HG03378 (cell line): ENCODE results near the gene CIDEA.
"Not testable (repeated sequence)": the region's sequence is repeated elsewhere in the genome, so short reads cannot be mapped to it uniquely, and the experiment has no call there.

ENCODE experiments used
- ATAC-seq: cut with Tn5 transposase; IDR thresholded peaks from one replicate; pipeline ENCODE4 v1.9.1; 2021; ENCODE audit warnings: mild to moderate bottlenecking, moderate library complexity; ENCODE audit not compliant: unreplicated experiment

Gene CIDEA, protein sequence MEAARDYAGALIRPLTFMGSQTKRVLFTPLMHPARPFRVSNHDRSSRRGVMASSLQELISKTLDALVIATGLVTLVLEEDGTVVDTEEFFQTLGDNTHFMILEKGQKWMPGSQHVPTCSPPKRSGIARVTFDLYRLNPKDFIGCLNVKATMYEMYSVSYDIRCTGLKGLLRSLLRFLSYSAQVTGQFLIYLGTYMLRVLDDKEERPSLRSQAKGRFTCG

DNA sequence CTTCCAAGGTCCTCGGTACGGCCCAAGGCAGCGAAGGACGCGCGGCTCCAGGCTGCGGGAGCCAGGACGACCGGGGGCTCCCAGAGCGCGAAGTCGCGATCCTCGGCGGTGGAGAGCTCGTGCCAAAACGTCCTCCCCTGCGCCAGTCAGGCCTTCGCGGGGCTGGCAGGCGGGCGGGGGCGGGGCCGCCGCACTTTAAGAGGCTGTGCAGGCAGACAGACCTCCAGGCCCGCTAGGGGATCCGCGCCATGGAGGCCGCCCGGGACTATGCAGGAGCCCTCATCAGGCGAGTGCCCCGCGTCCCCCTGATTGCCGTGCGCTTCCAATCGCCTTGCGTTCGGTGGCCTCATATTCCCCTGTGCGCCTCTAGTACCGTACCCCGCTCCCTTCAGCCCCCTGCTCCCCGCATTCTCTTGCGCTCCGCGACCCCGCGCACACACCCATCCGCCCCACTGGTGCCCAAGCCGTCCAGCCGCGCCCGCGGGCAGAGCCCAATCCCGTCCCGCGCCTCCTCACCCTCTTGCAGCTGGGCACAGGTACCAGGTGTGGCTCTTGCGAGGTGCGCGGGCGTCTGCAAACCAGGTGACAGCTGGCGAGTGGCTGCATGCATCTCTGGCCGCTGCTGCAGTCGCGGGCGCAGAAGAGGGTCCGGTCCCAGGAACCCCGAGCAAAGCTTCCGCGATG, at the start of gene CIDEA:
Gene CIDEA (plus strand): TSS at position 226 of the 684 bp plus-strand sequence. CDS start 23 bp downstream, at position 249.
- ATAC-seq, result no peak

DNA sequence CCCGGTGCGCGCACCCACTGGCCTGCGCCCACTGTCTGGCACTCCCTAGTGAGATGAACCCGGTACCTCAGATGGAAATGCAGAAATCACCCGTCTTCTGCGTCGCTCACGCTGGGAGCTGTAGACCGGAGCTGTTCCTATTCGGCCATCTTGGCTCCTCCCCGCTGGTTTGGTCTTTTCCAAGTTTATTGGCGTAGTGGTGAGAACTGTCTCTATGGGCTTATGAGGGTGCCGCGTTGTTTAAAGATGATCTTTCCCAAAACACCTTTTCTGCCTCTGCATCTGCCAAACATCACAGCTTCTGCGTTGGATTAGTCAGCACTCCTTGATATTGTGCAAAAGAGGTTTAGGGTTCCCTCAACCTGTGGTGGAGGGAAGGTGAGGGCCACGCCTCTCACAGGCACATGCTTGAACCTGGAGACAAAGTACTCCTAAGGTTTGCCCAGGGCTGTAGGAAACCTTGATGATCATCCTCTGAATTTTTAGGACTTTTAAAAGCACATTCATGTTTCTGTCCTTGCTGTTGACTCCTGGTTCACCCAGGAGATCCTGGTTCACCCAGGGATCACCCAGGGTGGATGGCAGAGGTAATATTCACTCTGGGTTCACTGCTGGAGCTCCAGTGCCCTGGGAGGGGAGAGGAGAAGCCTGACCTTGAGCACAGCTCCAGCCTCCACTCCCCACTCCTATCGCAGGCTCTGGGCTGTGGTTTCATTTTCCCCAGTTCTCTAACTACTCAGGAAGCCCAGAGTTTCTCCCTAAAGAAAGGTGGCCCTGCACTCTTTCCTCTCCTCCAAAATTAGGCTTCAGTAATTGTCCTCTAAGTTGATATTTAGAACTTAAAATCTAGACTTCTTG, 45.6 kb upstream of the CIDEA start:
- not testable (repeated sequence) for ATAC-seq

DNA sequence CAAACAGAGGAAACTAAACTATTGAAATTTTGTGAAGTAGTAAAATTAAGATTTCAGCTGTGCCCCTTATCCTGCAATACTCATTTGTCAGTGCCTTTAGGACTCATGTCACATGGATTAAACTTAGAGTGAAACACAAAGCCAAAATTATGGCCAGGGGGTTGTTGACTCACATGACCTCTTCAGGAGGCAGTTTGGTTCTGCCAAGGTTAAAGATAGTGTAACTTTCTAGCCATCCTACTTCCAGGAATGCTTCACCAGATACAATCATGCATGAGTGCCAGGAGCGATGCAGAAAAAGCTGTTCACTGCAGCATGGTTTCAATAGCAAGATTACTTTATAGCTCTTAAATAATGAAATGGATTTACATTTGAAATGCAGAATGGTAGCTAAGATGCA, 41.9 kb upstream of the CIDEA start:
- ATAC-seq, result not testable (repeated sequence)

DNA sequence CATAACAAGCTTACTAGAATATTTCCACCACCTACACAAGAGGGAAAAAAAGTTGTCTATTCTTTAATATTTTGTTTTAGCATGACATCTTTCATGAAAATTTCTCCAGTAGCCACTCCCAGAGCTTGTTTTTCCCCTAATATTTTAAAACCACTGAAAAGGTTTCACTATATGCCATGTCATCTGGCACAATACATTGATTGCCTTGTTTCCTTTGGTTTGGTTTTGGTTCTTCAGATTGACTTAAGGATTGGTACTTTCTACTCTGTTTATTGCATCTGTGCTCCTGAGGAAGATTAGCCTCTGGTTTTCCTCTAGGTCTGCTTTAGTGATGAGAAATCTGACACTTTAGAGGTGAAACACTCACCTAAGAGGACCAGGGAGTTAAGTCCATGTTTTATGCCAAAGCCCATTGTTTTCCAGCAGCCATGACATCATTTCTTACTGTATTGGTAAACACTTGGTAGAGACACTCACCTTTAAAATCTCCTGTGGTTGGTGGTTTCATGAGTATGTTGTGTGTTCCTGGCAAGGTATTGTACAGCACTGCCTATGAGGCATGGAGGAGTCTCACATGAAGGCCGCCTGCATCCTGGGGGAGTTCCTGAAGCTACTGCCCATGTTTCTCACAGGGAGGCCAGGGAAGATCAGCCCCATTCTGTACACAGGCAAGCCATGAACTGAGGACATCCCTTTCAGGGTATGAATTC, 39.7 kb upstream of the CIDEA start:
- ATAC-seq, result not testable (repeated sequence)

DNA sequence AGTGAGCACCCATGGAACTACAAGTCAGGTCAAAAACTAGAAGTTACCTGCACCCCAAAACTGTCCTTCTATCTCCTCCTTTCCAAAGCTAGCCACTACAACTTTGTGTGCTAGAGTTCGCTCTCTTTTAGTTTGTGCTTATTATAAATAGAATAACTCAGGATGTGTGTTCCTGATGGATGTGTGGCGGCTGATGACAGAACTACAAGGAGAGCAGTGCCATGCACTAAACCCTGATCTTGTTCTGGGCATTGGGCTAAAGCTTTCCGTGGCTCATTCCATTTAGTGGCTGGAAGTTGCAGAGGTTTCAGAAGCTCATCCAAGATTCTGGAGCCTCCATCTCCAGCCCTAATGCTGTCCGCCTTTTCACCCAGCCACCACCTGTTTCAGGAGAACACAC, 37.7 kb upstream of the CIDEA start:
- not testable (repeated sequence) for ATAC-seq

DNA sequence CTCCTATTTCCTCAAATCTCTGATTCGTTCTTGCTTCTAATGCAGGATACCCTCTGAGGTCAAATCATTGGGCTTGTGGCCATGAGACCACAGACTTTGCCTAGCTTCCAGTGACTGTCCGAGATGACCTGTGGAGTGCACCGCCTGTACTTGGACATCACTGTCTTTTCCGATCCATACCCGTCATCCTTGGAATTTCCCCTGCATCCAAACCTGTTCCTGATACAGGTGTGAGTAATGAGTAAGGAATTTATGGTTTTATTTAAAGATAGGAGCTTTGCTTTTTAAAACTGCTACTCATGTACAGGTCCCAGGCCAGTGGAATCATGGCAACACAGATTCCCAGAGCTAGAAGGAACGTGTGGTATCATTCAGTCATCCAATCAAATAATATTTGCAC, 35.6 kb upstream of the CIDEA start:
- ATAC-seq, result not testable (repeated sequence)

DNA sequence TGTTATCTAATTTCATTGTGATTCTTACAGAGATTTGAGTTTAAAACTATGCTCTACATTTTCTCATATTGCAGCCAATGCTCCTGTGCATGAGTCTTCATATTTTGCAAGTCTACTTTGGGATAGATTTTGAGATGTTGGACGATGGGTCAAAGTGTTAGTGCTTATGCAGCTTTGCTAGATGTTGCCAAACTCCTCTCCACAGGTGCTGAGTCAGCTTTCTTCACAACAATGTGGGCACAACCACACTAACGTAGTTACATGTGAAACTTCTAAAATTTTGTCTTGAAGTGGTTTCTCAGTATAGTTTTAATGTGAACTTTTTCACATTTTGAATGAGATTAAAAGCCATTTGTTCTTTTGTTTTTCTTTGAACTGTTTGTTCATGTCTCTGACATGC, 32.1 kb upstream of the CIDEA start:
- ATAC-seq, result not testable (repeated sequence)

DNA sequence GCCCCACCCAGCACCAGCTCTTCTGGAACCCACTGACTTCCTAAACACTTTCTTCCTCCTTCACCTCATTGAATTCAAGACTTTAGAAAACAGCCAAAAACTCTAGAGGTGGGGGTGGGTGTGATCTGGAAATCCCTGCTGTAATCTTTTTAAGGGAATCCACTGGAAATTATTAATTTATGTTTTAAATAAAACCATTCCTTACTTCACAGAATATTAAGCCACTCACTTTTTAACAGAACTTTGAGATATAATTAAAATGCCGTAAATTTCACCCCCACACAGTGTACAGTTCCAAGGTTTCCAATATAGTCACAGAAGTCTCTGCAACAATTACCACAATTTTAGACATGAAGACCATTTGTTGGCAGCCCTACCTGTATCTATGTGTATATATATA, 30.8 kb upstream of the CIDEA start:
- ATAC-seq, result not testable (repeated sequence)

DNA sequence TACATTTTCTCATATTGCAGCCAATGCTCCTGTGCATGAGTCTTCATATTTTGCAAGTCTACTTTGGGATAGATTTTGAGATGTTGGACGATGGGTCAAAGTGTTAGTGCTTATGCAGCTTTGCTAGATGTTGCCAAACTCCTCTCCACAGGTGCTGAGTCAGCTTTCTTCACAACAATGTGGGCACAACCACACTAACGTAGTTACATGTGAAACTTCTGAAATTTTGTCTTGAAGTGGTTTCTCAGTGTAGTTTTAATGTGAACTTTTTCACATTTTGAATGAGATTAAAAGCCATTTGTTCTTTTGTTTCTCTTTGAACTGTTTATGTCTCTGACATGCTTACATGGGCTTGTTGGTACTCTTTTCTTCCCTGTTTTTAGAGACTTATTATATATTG, 27.4 kb upstream of the CIDEA start:
- not testable (repeated sequence) for ATAC-seq

DNA sequence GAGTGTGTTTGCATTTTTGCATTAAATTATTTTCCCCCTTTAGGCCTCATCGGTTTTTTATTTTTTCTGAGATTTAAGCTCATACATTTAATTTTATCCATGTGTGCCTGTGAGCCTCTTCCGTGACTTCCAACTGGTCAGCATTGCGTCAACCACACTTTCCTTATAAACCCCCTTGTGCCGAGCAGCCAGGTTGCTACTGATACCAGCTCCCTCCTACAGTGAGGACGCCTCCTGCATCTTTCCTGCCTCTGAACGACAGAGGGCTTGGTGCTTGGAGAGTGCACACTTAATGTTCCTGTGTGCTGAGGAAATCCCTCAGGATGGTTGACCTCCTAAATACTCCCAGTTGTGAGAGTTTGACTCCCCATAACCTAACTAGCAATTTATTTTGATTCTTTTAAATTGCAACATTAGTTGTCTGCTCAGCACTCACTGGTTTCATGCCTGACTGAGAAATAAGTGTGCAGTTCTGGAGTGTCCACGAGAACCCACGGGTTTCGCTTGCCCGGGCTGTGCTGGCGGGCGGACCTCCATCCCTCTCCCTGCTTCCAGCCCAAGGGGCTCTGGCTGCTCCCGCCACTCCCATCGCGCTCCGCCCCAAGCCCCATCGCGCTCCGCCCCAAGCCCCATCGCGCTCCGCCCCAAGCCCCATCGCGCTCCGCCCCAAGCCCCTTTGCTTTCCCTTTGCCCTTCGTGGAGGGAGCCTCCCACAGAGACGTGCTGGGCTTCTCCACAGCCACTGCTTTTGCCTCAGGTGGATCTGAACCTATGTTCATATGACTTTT, 26.6 kb upstream of the CIDEA start:
- not testable (repeated sequence) for ATAC-seq

DNA sequence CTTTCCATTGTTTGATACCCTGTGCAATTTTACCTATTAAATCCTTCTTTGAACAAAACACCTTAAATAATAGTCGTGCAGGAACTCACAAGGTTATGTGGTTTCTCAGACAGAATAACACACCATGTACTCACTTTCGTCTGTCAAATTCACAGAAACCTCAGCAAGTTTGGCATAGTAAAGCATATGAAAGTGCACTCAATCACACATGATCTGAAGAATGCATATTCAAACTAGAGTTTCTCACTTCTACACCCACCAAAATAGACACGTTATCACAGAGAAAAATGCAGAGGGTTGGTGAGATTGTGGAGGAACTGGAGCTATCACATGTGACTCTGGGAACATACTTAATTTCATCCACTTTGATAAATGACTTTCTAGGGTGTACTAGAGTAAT, 25.9 kb upstream of the CIDEA start:
- not testable (repeated sequence) for ATAC-seq

DNA sequence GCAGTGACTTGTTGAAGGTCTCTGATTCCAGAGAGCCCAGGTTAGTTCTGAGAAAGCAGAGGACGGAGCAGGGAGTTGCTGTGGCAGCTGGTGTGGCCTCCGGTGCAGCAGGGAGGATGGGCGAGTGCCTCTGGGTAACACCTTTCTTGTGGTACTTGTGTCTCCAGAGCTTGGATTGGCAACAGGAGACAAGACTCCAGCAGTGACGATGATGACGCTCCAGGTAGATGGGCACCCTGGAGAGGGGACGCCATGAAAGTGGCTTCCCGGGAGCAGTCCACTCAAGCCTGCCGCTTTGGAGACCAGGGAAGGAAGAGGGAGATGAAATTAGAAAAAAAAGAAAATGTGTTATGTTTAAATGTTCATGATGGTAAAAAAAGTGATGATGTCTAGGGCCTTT, 23.6 kb upstream of the CIDEA start:
- ATAC-seq, result not testable (repeated sequence)

DNA sequence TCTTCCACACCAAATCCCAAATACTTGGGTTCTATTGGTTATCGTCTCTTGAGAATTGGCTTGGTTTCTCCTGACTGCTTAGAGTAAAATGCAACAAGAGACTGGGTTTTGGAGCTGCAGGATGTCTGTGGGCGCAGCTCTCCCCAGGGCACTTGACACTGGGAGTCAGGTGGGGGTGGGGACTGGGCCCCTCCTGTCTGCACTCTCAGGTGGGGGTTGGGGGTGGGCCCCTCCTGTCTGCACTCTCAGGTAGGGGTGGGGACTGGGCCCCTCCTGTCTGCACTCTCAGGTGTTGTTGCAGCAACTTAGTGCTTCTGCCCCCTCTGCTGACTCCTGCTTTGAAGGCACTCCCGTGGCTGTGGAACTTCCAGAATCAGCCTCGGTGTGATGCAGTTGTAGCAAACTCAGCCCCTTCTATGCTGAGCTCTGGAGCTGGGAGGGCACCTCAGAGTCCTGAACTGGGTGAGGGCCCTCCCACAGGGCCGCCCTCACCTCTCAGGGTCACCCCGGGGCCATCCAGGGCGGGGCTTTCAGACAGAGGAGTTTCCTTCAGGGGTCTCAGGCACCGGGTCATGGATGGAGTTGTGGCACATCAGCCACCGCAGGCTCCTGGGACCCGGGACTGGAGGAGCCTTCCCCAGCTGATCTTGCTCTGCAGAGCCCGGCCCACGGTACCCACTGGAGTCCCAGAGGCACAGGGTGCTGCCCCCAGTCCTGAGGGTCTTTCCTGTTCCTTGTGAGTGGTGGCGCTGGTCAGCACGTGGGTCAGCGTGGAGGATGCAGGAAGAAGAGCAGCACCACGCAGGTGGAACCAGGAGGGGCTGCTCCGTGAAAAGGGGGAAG, 22.9 kb upstream of the CIDEA start:
- ATAC-seq, result no peak

DNA sequence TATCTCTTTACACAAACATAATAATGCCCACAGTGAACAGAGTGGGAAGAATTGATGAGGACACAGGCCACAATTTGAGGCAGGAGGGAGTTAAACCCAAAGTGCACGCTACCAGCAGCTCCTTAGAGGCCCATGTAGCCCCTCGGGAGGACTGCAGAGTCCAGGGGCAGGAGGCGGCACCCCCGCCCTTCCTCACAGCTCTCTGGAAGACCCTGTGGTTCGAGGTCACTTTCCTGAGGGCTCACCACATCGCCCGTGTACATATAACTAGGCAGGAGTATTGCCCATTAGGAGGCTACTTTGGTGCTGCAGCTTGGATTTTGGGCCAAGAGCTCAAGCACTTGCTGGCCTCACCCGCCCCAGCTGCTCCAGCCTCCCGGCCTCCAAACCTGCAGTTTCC, 22.2 kb upstream of the CIDEA start:
- no peak for ATAC-seq

DNA sequence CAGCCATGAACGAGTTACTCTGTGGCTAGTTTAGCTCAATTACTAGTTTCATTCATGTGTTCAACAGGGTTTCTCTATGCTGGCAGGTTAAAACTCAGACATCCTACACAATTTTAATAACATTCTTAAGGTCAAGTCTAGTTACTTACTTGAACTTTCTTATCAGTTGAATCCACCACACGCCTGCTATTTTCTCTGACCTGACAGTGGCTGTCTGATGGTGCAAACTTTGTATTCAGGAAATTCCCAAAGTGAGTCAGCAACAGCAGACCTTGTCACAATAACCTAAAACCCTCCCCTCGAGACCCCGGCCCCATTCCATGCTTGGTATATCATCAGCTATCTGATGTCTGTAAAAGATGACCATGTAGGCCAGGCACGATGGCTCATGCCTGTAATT, 20.8 kb upstream of the CIDEA start:
- no peak for ATAC-seq

DNA sequence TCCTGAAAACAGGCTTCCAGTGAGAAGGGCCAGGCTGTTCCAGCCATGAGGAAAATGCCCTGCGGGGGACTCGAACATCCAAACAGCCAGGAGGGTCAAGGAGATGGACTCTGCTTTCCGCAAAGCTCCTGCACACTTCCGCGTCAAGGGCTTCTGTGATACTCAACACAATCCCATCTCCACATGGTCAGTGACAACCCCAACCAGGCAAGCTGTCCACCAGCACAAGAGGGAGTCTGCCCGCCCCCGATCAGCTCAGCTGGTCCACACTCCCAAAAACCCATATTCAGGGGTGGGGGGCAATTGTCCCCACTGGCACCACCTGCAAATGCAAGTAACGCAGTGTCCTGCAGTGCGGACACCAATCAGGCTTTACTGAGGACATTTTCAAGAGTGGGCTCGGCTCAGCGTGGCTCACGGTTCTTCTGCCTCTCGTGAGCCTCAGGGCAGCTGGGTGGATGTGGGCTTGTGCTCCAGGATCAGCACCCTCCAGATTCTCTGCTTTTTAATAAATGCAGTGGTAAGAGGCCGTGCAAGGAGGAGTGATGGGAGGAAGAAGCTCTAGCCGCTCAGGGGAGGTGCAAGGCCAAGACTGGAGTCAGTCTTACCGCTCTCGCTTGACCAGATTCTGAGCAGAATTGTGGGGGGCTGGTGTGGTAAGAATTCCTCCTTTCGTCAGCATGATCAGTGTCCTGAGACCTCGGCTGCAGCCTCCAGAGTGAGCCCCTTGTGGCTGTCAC, 19.5 kb upstream of the CIDEA start:
- no peak for ATAC-seq

DNA sequence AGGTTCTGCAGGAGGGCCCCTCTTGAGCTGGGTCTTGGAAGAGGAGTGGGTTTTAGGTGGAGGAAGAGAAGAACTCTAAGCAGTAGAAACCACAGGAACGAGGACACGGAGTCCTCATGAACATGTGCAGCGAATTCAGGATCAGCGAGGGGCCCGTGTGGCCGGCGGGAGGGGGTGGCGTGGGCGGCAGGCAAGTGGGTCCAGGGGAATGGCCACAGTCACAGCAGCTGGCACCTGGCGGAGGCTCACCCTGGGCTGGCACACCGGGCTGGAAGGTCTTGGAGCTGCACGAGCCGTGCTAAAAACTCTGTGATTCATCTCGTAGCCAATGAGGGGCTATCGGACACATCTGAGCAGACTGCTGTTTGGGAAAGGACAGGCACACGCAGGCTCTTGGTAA, 18.0 kb upstream of the CIDEA start:
- no peak for ATAC-seq

DNA sequence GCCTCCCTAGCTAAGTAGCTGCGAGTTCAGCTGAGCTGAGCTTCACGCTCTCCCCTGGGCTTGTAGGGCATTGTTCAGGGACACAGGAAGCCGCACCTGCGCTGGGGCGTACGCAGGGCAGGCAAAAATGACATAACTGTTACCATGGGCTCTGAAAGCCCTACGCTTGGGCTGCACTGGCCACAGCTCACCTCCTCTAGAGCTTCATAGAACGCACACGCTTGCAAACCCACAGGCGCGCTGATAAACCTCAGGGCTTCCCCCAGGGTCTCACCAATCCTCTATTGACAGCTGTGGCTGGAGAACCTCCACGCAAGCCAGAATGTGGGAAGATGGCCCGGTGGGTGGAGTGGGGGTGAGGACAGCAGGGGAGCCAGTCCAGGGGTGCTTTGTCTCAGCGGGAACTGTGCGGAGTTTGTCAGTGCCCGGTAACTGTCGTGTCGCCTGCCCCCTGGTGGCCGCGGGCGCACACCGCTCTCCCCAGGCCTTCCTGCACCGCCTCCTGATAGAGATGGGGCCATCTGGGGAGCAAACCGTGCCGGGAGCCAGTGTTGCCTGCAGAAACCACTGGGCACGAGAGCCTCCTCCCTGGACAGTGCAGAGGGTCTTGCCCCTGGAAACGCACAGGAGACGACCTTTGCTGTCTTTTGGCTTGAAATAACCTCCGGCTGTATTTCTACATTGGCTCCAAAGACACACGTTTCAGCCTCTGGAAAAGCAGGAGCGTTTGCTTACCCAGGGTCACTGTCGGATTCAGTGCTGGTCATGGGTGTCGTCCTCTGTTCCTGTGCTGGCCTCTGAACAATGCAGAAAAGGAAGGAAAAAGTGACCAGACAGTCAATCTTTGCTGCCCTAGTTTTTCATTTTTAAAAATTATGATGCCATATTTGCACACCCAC, 17.0 kb upstream of the CIDEA start:
- ATAC-seq, result no peak
